Astrocyte of the hippocampus (primary cell): ENCODE data around the gene COMMD10.
"Not testable (repeated sequence)": the region's sequence is repeated elsewhere in the genome, so short reads cannot be mapped to it uniquely, and the experiment has no call there.

Source experiments
- DNase-seq: peaks from one replicate; pipeline ENCODE4 v3.0.0; 2011; ENCODE audit warnings: low read depth, low spot score

Gene COMMD10

GRCh38 chr5:116097301-116097700 is 12.5 kb downstream of the COMMD10 start:
- peak; percentile 11 for DNase-seq

GRCh38 chr5:116098998-116099397 is 14.2 kb downstream of the COMMD10 start:
- DNase-seq: no peak

GRCh38 chr5:116104941-116105340 is 20.1 kb downstream of the COMMD10 start:
- DNase-seq: not testable (repeated sequence)

GRCh38 chr5:116115163-116115562 is 30.3 kb downstream of the COMMD10 start:
- DNase-seq: no peak

GRCh38 chr5:116130471-116130870 is 45.6 kb downstream of the COMMD10 start:
- peak; percentile 56 for DNase-seq

DNA sequence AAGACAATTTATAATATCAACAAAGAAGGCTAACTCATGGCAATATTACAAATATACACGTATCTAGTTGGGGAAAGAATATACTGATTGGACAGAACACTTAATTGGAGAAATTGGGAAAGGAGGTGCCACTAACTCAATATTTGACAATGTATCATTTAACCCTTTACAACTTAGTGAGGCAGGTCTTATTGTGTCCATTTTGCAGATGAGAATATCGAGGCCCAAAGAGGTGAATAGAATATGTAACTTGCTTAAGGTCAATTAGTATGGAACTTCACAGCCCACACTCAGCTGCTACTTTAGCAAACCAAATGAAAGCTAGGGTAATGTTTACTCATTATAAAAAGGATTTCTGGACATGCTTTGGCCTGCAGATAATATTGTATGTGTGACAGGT is 46.2 kb downstream of the COMMD10 start:
- DNase-seq: no peak

DNA sequence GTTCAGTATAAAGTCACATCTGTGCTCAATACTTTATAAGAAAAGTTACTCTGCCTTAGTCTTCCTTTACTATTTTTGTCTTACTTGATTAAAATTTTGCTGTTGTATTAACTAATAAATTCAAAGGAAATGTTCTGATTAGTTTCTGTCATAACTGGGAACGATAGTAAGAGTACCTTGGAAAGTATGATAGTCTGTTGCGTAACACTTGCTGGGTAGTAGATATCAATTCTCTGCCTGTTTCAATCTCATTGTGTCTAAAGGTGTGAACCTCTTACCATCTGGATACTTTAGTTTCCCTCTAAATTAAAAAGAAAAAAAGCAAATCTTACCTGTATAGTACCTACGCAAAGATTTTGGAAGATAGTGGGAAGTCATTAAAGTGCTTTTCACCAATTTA is 48.5 kb downstream of the COMMD10 start:
- DNase-seq: no peak

- no peak for DNase-seq
Measured at GRCh38 chr5:116135344-116135743, 50.5 kb downstream of the COMMD10 start.

GRCh38 chr5:116137544-116138378 is 52.9 kb downstream of the COMMD10 start:
- DNase-seq: peak; percentile 68

DNA sequence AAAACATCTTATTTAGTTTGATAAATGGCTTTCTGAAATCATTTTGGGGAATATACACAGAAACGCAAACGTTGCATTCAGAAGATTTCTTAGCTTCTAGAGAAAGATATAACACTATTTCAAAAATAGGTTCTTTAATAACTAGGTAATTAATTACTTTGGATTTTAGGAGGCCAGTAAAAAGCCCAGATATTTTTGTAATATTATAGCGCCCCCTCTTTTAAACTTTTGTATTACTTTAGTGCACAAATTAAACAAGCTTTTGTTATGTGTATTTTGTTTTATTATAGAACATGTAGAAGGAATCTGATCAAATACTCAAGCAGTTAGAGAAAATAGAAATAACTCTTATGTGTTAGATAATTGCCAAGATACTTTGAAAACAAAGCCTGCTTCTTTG is 57.7 kb downstream of the COMMD10 start:
- no peak for DNase-seq

DNA sequence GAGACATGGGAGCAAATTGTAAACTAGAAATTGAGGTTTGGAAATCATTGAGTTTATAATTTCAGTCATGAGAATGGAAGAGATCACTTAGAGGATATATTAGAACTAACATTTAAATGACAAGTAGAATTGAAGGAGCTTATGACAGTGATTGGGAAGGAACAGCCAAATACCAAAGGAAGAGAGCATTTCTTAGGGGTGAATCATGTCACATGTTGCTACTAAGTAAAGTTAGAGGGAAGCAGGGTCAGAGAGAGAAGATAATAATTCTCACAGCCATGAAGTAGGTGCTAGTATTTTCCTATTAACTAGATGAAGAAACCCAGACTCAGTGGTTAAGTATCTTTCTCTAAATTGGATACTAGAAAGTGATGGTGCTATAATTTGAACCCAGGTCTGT is 59.3 kb downstream of the COMMD10 start:
- peak; percentile 15 for DNase-seq

DNA sequence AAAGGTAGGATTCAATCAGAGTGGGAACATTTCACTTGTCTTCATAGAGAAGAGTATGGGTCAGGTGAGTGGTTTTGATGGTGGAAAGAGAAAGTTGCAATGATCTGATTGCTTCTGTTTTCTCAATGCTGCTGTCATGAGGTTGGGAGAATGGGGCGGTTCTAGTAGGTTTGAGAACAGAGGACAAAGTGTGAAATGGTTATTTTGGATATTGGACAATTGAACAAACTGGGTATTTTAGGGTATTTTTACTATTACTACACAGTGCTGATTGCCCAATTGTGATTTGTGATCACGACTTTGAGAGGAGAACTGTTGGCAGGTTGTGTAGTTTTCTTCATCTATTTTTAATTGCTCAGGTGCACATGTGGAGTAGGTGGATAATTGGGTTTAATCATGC is 60.2 kb downstream of the COMMD10 start:
- DNase-seq: no peak

DNA sequence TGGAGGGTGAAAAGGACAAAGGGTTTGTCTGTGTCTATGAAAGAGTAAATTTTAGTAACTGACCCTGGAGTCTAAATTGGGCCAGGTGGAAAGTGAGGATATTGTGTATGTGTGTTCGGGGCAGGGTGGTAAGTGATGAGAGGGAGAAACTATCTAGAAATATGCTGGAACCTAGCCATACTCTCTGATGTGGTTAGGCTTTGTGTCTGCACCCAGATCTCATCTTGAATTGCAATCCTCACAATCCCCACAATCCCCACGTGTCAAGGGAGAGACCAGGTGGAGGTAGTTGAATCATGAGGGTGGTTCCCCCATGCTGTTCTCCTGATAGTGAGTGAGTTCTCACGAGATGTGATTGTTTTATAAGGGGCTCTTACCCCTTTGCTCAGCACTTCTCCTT is 60.6 kb downstream of the COMMD10 start:
- no peak for DNase-seq

- DNase-seq: no peak
Measured at GRCh38 chr5:116152169-116152568, 67.3 kb downstream of the COMMD10 start.

DNA sequence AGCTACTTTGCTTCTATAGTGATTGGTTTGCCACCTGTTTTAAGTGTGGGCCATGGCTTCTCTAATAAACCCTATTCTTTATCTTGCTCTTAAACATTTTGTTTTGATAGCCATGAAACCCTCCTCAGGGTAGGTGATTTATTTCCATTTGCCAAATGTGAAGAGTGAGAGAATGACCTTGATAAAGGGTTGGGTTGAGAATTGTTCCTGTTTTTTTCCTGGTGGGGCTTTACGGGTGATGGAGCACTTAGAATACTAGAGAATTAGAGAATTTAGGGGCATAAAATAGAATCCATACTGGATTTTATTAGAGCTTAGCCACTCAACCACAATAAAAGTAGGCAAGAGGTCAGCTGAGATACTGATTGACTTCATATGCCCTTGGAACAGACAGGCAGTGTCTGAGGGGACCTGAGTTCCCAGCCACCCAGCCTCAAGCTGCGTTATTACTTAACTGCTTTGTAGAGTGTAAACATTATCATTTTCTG is 68.9 kb downstream of the COMMD10 start:
- DNase-seq: no peak

DNA sequence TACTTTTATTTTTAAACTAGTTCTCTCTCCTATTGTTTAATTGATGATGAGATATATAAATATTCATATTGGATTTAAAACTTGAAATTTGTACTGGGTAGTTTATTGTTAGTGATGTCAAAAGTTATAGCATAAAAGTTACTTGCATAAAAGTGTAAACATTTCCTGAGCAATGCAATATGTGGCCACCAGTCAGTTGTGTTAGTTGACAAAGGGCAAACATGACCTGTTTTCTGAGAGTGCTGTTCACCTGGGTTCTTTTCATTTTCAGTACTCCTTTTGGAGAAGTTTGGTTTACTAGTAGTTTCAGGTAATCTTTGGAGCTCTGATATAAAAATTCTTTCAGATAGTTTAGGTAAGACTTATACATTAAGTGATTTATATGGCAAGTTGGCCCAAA is 69.4 kb downstream of the COMMD10 start:
- no peak for DNase-seq

GRCh38 chr5:116154931-116155330 is 70.1 kb downstream of the COMMD10 start:
- no peak for DNase-seq

DNA sequence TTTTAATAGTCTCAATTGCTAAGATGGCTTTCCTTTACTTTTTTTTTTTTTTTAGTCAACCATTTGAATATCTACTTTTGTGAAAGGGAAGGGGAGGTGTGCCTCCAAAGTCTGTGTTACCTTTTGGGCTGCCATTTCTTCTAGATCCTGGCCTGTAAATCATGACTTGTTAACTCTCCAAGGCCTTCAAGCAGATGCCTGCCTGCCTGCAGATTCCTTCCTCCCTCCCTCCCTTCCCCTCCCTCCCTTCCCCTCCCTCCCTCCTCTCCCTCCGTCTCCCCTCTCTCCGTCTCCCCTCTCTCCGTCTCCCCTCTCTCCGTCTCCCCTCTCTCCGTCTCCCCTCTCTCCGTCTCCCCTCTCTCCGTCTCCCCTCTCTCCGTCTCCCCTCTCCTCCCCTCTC is 73.1 kb downstream of the COMMD10 start:
- no peak for DNase-seq

DNA sequence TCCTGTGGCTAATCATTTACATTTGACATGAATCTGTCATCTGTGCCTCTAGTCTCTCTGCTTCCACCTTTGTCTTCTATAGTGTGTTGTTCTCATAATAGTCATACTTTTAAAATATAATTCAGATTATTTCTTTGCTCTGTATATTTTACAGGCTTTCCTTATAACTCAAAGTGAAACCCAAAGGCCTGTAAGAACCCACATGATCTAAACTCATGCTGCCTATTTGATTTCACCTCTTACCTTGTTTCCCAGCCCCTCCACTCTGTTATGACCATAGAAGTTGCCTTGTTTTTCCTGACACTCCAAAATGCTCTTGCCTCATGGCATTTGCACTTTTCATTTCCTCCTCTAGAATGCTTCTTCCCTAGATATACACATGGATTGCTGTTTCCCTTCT is 74.2 kb downstream of the COMMD10 start:
- DNase-seq: no peak

DNA sequence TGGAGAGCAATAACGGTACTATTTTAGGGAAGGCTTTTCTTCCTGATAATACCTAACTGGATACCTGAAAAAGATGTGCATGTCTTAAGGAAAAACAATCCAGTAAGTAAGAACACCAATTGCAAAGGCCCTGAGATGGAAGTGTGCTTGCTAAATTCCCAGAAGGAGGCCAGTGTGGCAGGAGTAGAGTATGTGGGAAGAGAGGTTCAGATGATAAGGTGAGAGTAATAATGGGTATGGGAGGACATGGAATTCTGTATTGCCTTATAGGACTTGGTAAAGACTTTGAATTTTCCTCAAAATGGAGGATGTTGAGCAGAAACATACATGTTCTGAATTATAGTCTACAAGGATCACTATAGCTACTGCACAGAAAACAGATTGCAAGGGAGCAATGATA is 89.3 kb downstream of the COMMD10 start:
- no peak for DNase-seq

GRCh38 chr5:116176121-116176520 is 91.3 kb downstream of the COMMD10 start:
- DNase-seq: peak; percentile 11

- DNase-seq: no peak
Measured at GRCh38 chr5:116178925-116179324, 94.1 kb downstream of the COMMD10 start.

- DNase-seq: no peak
Measured at GRCh38 chr5:116209166-116209565, 124.3 kb downstream of the COMMD10 start.

DNA sequence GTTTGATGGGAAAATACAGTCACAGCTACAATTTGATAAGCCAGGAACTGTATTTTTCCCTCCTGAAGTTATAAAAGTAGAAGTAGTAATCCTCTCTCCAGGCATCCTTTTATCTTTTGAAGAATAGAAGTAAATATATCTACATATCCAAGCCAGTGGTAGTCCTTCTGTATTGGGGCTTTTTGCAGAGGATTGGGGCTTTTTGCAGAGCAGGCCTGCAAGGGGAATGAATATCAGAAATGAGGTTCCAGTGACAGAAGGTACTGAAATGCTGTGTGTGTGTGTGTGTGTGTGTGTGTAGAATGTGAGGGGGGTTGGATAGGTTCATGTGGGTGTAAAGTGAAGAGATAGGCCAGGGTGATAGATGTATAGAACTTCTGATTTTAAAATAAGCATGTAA is 127.4 kb downstream of the COMMD10 start:
- no peak for DNase-seq
